ENCODE measurements around the gene C10orf95. TPM values are rescaled to one million over a fixed set of nuclear protein-coding genes. Genes with fewer than 3 reads are reported as not detected.
A peak's percentile ranks its signal among the peaks of the same experiment; 100 is the strongest.

The C10orf95 gene
- total and polyA plus RNA-seq, 10 of the 15 experiments (the other 5 are each of a cell fraction or from before 2014, with no cell fraction given), result 0.06 to 1.1 (median 0.31) TPM

DNA sequence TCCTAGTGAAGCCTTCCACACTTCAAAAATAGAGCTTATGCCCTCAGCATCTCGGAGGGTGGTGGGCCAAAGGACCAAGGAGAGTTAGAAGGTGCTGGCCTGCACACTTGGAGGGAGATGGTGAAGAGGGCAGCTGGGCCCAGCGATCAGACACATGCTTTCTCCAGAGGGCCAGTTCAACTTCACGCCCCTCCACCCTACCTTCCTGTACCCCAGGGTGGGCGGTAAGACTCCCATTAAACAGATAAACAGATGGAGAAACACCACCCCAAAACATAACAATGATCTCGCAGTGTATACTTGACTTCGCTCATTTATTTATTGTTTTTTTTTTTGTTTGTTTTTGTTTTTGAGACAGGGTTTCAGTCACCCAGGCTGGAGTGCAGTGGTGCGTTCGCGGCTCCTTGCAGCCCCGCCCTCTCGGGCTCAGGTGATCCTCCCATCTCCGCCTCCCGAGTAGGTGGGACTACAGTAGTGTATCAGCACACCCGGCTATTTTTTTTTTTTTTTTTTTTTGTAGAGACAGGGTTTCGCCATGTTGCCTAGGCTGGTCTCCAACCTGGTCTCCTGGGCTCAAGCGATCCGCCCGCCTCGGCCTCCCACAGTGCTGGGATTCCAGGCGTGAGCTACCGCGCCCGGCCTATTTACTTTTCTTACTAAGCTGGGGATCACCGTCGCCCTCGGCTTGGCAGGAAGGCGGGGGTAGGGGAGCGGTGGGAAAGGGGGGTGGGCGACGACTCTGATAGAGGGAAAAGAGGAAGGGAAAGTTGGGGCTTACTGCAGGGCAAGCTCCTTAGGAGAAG lies 1.8 kb downstream of the C10orf95 start:
- H3K4me2 ChIP-seq (ENCODE audit: control insufficient read depth, insufficient read depth), result peak overlapping the region; percentile 95
- H3K36me3 ChIP-seq (ENCODE audit: control insufficient read depth in 2 of 2, insufficient read depth in 2 of 2, low read length in 1 of 2), result no peaks in the 10 kb centered on the region; a peak in 1 of 4 replicates
- H3K9me3 ChIP-seq (replicated peaks; ENCODE audit: control insufficient read depth, insufficient read depth, low read length), result no peaks in the 10 kb centered on the region
- FAIRE-seq, result peak; percentile 74
- H3K27ac ChIP-seq (ENCODE audit: control insufficient read depth, insufficient read depth), result peak overlapping the region; percentile 88
- ATAC-seq, result peak; percentile 87
- H3K4me1 ChIP-seq (ENCODE audit: control insufficient read depth, insufficient read depth, low read length), result peaks cover 18% of the 10 kb centered on the region
- ChIA-PET POLR2A (interaction anchor here (0.5 to 6.1 kb wide), 21 partner anchors 8 to 317 kb away, joined by 3 to 69 read pairs (median 5); partner anchors contain the start of genes CUEDC2, FBXL15, GBF1 and NFKB2), SMC1A (ENCODE audit: uncharacterized antibody, unreplicated experiment) (interaction anchor here (0.6 to 3.4 kb wide), 6 partner anchors 13 to 96 kb away, joined by 3 to 23 read pairs (median 4); partner anchors contain the start of genes CUEDC2 and NFKB2), RAD21 (ENCODE audit: unreplicated experiment) (interaction anchor here (0.7 to 3.7 kb wide), 6 partner anchors 11 to 926 kb away, joined by 4 to 20 read pairs (median 10); partner anchors contain the start of genes CUEDC2 and FBXL15), CTCF (interaction anchor here (0.7 to 4.0 kb wide), 10 partner anchors 9 to 56 kb away, joined by 3 to 21 read pairs (median 4); partner anchors contain the start of genes CUEDC2 and FBXL15)
- intact Hi-C loops (cut with micrococcal nuclease; ENCODE audit: unreplicated experiment) (loop anchor here (2.0 kb wide), 2 partner anchors 17 to 53 kb away; partner anchors contain the start of genes ACTR1A, CUEDC2 and SUFU), in situ Hi-C loops (cut with MboI) (no loop called here)
- DNase-seq (ENCODE audit: low read depth, low spot score), result peak; percentile 55
- H4K20me1 ChIP-seq (ENCODE audit: control insufficient read depth, insufficient read depth), result no peaks in the 10 kb centered on the region
- H2AFZ ChIP-seq (ENCODE audit: control insufficient read depth, low read depth, low read length), result peak overlapping the region; percentile 85
- peaks cover 21% of the 10 kb centered on the region for H3K79me2 ChIP-seq (ENCODE audit: control insufficient read depth, insufficient read depth, low read length)
- no TSS peak for BruUV-seq (replicated peaks)
- 6% methylated on average over 26 of the region's 30 CpGs for WGBS (ENCODE audit: insufficient coverage, insufficient replicate concordance, low lambda C conversion rate, missing lambda C conversion rate)
- H3K4me3 ChIP-seq, result peak overlapping the region; percentile 99
- H3K9ac ChIP-seq (ENCODE audit: control insufficient read depth, insufficient read depth, low read length), result peak overlapping the region; percentile 90
- H3K27me3 ChIP-seq (replicated peaks in 1 of 2; ENCODE audit: control insufficient read depth in 2 of 2, insufficient read depth in 2 of 2, low read length in 1 of 2), result no peaks in the 10 kb centered on the region
- TF ChIP-seq HDAC2 (IDR thresholded peaks at IDR 0.05) (no peak), POLR2AphosphoS2 (IDR thresholded peaks at IDR 0.05; ENCODE audit: low read depth, low read length) (no peak), CHD4 (IDR thresholded peaks at IDR 0.05) (no peak), TCF12 (IDR thresholded peaks at IDR 0.05; ENCODE audit: low read depth, low read length) (no peak), ZNF384 (IDR thresholded peaks at IDR 0.05; ENCODE audit: borderline replicate concordance, low read depth, low read length) (peak; percentile 94), NFYB (IDR thresholded peaks at IDR 0.05; ENCODE audit: insufficient read depth, low read depth, low read length) (no peak), HDAC6 (IDR thresholded peaks at IDR 0.05; ENCODE audit: unreplicated experiment) (no peak), DPF2 (IDR thresholded peaks at IDR 0.05) (no peak), POU2F2 (IDR thresholded peaks at IDR 0.05; ENCODE audit: borderline replicate concordance, low read depth, low read length) (0 out of 3 replicates have a peak, but pooled peaks have one; percentile 6), RAD51 (IDR thresholded peaks at IDR 0.05) (peak; percentile 57), IKZF2 (IDR thresholded peaks at IDR 0.05) (no peak), SKIL (IDR thresholded peaks at IDR 0.05; ENCODE audit: low read depth, poor library complexity, severe bottlenecking) (no peak), SMAD1 (IDR thresholded peaks at IDR 0.05; ENCODE audit: low read depth, partially characterized antibody) (no peak), JUNB (IDR thresholded peaks at IDR 0.05) (no peak), TAF1 (IDR thresholded peaks at IDR 0.05; ENCODE audit: borderline replicate concordance, low read depth, low read length) (no peak), BHLHE40 (IDR thresholded peaks at IDR 0.05; ENCODE audit: borderline replicate concordance in 1 of 2, low read depth in 2 of 2, low read length in 1 of 2) (0 out of 4 replicates have a peak, but pooled peaks of 1 of the 2 experiments have one; percentile 38), ZBED1 (IDR thresholded peaks at IDR 0.05; ENCODE audit: borderline replicate concordance) (no peak), ZNF217 (IDR thresholded peaks at IDR 0.05) (no peak), NBN (IDR thresholded peaks at IDR 0.05) (0 out of 2 replicates have a peak, but pooled peaks have one; percentile 57)
- TF ChIP-seq, protein P1, sequence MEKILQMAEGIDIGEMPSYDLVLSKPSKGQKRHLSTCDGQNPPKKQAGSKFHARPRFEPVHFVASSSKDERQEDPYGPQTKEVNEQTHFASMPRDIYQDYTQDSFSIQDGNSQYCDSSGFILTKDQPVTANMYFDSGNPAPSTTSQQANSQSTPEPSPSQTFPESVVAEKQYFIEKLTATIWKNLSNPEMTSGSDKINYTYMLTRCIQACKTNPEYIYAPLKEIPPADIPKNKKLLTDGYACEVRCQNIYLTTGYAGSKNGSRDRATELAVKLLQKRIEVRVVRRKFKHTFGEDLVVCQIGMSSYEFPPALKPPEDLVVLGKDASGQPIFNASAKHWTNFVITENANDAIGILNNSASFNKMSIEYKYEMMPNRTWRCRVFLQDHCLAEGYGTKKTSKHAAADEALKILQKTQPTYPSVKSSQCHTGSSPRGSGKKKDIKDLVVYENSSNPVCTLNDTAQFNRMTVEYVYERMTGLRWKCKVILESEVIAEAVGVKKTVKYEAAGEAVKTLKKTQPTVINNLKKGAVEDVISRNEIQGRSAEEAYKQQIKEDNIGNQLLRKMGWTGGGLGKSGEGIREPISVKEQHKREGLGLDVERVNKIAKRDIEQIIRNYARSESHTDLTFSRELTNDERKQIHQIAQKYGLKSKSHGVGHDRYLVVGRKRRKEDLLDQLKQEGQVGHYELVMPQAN (conservative IDR thresholded peaks at IDR 0.05), result no peak
